HL-60 (cell line): Measurements from ENCODE around the gene IRF2BP2.

ENCODE experiments used
- CTCF ChIP-seq: IDR thresholded peaks from one replicate; pipeline ENCODE4 v1.5.1; 2011; ENCODE audit warnings: low read length, control low read depth, inconsistent platforms; ENCODE audit not compliant: insufficient read depth
- GABPA ChIP-seq: IDR thresholded peaks from 2 replicates; pipeline ENCODE4 v1.6.1; 2012; ENCODE audit warnings: low read depth
- POLR2AphosphoS5 ChIP-seq: IDR thresholded peaks from 2 replicates; pipeline ENCODE4 v1.6.1; 2012; ENCODE audit warnings: low read depth
- REST ChIP-seq: IDR thresholded peaks from 2 replicates; pipeline ENCODE4 v1.6.1; 2012; ENCODE audit warnings: low read depth; ENCODE audit not compliant: insufficient replicate concordance
- SPI1 ChIP-seq: IDR thresholded peaks from 2 replicates; pipeline ENCODE4 v1.6.1; 2012; ENCODE audit warnings: low read depth, mild to moderate bottlenecking, borderline replicate concordance

- TF ChIP-seq CTCF: no peak
- no peak for TF ChIP-seq POLR2AphosphoS5
- TF ChIP-seq GABPA: no peak
- no peak for TF ChIP-seq REST
- no peak for TF ChIP-seq SPI1
These were observed 14.7 kb upstream of the IRF2BP2 start for GRCh38 chr1:234624724-234625117.
